GM10847 (cell line): Measurements from ENCODE around the gene PTPRH.

Experiments
- POLR2A ChIP-seq: IDR thresholded peaks from 2 replicates; pipeline ENCODE4 v1.6.1; 2011; ENCODE audit not compliant: insufficient read length; ENCODE audit errors: extremely low read depth

PTPRH gene

GRCh38 chr19:55161571-55162322 is 47.6 kb downstream of the PTPRH start:
- TF ChIP-seq POLR2A: no peak

DNA sequence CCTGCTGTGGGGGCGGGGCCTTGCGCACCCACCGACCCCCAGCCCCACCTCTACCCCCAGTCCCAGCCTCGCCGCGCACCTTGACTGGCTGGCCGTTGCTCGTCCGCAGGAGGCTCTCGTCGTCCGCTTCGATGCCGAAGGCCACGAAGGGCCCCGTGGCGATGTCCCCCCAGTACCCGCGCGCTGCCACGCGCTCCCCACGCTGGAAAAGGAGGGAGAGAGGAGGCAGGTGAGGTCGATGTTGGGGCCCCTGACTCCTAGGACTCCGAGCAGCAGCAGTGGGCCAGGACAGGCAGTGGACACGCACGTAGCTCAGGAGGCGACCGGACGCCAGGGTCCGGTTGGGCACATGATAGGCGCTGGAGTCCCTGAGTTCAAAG is 48.3 kb downstream of the PTPRH start:
- TF ChIP-seq POLR2A: no peak

- TF ChIP-seq POLR2A: no peak
These were observed 48.9 kb downstream of the PTPRH start for GRCh38 chr19:55160128-55160985.

GRCh38 chr19:55158848-55159749 is 50.2 kb downstream of the PTPRH start:
- no peak for TF ChIP-seq POLR2A

DNA sequence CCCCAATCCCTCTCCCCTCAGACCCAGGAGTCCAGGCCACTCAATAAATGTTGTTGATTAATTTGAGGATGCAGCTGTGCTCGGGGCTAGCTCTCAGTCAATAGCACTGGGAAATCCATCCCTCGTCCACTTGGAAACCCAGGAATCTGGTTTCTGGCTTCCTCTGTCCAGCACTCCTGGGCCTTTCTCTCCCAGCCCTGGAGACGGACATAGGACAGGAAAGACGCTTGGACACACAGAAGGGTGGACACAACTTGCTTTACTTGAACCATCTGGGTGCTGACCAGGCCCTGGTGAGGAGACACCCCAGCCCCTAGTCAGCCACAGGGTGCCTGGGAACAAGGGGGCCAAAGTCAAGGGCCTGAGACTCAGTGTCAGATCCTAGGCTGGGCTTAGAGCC is 50.9 kb downstream of the PTPRH start:
- TF ChIP-seq POLR2A: no peak

GRCh38 chr19:55157064-55157908 is 52.0 kb downstream of the PTPRH start, which contains the start of gene TNNI3:
TSS of gene TNNI3 (minus strand) at chr19:55157732. CDS start at chr19:55157589, 143 bp downstream.
- TF ChIP-seq POLR2A: no peak

- no peak for TF ChIP-seq POLR2A
These were observed 52.9 kb downstream of the PTPRH start for GRCh38 chr19:55156202-55157063.

- TF ChIP-seq POLR2A: no peak
These were observed 55.5 kb downstream of the PTPRH start for GRCh38 chr19:55153652-55154264.

DNA sequence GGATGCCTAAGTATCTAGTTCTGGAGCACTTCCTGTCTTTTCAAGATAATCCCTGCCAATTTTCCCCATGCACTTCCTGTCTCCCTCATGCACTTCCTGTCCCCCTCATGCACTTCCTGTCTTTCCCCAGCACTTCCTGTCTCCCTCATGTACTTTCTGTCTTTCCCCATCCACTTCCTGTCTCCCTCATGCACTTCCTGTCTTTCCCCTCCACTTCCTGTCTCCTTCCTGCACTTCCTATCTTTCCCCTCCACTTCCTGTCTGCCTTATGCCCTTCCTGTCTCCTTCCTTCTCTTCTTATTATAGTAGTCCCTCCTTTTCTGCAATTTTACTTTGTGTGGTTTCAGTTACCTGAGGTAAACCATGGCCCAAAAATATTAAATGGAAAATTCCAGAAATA is 57.3 kb downstream of the PTPRH start:
- TF ChIP-seq POLR2A: no peak

GRCh38 chr19:55149078-55150003 is 60.0 kb downstream of the PTPRH start, which contains the start of gene TNNT1:
TSS of gene TNNT1 (minus strand) at chr19:55149206. CDS start at chr19:55147157, 2,049 bp downstream.
- no peak for TF ChIP-seq POLR2A

DNA sequence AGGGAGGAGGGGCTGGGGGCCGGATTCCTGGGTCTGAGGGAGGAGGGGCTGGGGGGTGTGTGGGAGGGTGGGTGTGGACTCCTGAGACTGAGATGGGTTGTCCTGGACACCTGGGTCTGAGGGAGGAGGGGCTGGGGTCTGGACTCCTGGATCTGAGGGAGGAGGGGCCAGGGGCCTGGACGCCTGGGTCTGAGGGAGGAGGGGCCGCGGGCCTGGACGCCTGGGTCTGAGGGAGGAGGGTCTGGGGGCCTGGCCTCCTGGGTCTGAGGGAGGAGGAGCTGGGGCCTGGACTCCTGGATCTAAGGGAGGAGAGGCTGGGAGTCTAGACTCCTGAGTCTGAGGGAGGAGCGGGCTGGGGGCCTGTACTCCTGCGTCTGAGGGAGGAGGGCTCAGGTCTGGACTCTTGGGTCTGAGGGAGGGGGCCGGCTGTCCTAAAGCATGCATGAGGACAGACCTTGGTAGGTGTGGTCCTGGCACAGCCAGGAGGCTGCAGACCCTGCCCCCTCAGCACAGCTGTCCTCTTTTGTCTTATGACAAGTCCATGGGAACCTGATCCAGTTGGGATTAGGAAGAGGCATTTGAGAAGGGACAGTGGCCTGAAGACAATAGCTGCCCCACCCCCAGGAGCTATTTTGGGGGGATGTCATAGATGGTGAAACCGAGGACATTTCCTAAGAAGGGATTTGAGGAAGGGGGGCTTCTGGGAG is 61.6 kb downstream of the PTPRH start:
- TF ChIP-seq POLR2A: no peak
